ENCODE data around the gene LYPD3.

- TF ChIP-seq CTCF (IDR thresholded peaks at IDR 0.05; ENCODE audit: low read length): no peak
- TF ChIP-seq EZH2 (IDR thresholded peaks at IDR 0.05; ENCODE audit: borderline replicate concordance, low read length): no peak
Observed at GRCh38 chr19:43498233-43498842, 32.9 kb upstream of the LYPD3 start.

All from OCI-LY1 (cell line).